Fibroblast of pulmonary artery (primary cell): Measurements from ENCODE around the gene FBXW11.
"Not testable (repeated sequence)": the region's sequence is repeated elsewhere in the genome, so short reads cannot be mapped to it uniquely, and the experiment has no call there.

Experiments used
- DNase-seq: peaks from one replicate; pipeline ENCODE4 v3.0.0-alpha.2; 2010; ENCODE audit warnings: low read depth
- H3K4me3 ChIP-seq: replicated peaks from 2 replicates; pipeline ENCODE4 v1.5.1; 2011; ENCODE audit warnings: low read depth, mild to moderate bottlenecking, control low read depth, low read length, moderate library complexity
- TF ChIP-seq, protein P1 (sequence below): IDR thresholded peaks from 2 replicates; pipeline ENCODE4 v1.5.1; 2011; ENCODE audit warnings: mild to moderate bottlenecking, control low read depth, low read length, inconsistent platforms; ENCODE audit errors: missing control alignments

FBXW11 gene

DNA sequence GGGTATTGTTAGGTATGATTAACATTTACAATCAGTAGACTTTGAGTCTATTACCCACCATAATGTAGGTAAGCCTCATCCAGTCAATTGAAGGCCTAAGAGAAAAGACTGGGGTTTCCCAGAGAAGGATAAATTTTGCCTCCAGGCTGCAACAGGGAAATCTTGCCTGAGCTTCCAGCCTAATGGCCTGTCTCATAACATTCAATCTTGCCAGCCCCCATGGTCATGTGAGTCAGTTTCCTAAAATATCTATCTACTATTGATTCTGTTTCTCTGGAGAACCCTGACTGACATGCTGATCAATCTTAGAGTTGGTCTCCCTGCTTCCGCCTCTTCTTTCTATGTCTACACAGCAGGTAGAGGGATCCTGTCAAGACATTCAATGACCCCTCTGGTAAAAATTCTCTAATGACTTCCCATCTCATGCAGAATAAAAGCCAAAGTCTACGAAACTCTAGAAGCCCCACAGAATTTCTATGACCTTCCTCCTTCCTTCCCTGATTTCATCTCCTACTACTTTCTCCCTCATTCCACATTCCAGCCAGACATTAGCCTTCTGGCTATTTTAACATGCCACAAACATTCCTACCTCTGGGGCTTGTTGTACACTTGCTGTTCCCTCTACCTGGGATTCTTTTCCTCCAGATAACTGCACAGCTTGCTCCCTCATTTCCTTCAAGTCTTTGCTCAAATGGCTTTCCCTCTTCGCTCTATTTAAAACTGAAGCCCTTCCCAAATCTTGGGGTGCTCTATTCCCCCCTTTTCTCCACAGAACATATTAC lies 60.2 kb downstream of the FBXW11 start:
- H3K4me3 ChIP-seq: no peak overlapping the region
- DNase-seq: no peak
- TF ChIP-seq, protein P1, sequence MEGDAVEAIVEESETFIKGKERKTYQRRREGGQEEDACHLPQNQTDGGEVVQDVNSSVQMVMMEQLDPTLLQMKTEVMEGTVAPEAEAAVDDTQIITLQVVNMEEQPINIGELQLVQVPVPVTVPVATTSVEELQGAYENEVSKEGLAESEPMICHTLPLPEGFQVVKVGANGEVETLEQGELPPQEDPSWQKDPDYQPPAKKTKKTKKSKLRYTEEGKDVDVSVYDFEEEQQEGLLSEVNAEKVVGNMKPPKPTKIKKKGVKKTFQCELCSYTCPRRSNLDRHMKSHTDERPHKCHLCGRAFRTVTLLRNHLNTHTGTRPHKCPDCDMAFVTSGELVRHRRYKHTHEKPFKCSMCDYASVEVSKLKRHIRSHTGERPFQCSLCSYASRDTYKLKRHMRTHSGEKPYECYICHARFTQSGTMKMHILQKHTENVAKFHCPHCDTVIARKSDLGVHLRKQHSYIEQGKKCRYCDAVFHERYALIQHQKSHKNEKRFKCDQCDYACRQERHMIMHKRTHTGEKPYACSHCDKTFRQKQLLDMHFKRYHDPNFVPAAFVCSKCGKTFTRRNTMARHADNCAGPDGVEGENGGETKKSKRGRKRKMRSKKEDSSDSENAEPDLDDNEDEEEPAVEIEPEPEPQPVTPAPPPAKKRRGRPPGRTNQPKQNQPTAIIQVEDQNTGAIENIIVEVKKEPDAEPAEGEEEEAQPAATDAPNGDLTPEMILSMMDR: no peak

DNA sequence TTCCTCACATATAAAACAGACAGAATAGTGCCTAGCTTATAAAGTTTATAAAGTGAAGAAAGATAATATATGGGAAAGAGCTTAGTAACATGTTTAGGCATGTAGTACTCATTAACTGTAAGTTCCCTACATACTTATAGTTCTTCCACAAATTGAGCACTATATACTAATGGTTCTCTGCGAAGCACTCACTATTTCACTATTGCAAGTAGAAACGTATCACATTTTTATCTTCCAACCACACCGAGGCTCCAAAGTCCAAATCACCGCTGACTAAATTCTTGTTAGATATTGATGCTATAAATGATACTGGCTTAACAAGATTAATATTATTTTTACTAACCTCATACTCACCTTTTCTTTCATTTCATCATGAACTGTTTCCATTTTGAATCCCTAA lies 61.0 kb downstream of the FBXW11 start:
- no peak overlapping the region for H3K4me3 ChIP-seq
- TF ChIP-seq, protein P1: no peak
- DNase-seq: no peak

- no peak overlapping the region for H3K4me3 ChIP-seq
- peak; percentile 50 for DNase-seq
- TF ChIP-seq, protein P1: no peak
Observed at GRCh38 chr5:171945066-171945465, 61.4 kb downstream of the FBXW11 start.

- not testable (repeated sequence) for H3K4me3 ChIP-seq, DNase-seq
Observed at GRCh38 chr5:171942112-171942516, 64.3 kb downstream of the FBXW11 start.

DNA sequence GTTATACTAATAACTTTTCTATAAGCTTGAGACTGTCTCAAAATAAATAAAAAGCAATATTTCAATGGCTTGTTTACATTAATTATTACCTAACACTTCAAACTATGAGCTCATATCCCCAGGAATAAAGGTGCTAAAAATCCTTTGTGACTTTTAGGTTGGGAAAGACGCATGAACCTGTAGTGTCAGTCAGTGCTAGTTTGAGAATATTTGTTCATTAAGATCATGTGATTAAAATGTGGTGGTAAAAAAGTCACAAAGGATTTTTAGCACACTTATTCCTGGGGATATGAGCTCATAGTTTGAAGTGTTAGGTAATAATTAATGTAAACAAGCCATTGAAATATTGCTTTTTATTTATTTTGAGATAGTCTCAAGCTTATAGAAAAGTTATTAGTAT lies 64.8 kb downstream of the FBXW11 start:
- DNase-seq, H3K4me3 ChIP-seq: not testable (repeated sequence)

GRCh38 chr5:171941275-171941674 lies 65.2 kb downstream of the FBXW11 start:
- DNase-seq, H3K4me3 ChIP-seq: not testable (repeated sequence)

DNA sequence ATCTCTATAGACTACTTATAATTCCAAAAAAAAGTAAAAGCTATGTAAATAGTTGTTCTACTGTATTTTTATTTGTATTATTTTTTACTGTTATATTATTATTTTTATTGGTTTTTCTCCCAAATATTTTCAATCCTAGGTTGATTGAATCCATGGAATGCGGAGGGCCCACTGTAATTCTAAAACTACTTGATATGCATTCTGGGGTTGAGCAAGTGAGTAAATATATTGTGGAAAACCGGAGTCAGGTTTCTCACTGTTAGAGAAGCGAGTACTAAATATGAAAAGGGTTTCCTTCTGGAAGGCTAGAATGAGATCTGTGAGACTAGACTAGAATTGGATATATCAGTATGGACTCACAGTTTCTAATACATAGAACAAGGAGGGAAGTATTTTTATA lies 66.5 kb downstream of the FBXW11 start:
- H3K4me3 ChIP-seq: no peak overlapping the region
- TF ChIP-seq, protein P1: no peak
- no peak for DNase-seq

DNA sequence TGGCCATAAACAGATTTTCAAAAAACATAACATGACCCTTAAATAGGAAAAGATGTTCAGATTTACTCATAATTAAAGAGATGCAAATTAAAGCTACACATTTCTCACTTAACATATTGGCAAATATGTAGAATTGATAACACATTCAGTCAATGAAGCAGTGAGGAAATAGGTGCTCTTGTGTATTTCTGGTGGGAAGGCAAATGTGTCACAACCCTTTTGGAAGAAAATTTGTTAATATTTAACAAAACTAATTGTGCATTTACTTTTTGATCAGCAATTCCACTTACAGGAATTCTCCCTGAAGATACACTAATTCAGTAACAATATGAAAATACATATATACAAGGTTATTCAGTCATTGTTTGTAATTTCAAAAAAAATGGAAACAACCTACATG lies 68.1 kb downstream of the FBXW11 start:
- H3K4me3 ChIP-seq: no peak overlapping the region
- TF ChIP-seq, protein P1: no peak
- DNase-seq: no peak
